HPDE6-E6E7 (cell line): ENCODE data around the gene LRRC75B.
A peak's percentile ranks its signal among the peaks of the same experiment; 100 is the strongest.
"Not testable (repeated sequence)": the region's sequence is repeated elsewhere in the genome, so short reads cannot be mapped to it uniquely, and the experiment has no call there.

Experiments used
- DNase-seq: peaks from one replicate; pipeline ENCODE4 v3.0.0; 2011; ENCODE audit warnings: missing footprints; ENCODE audit errors: extremely low spot score

The LRRC75B gene, protein sequence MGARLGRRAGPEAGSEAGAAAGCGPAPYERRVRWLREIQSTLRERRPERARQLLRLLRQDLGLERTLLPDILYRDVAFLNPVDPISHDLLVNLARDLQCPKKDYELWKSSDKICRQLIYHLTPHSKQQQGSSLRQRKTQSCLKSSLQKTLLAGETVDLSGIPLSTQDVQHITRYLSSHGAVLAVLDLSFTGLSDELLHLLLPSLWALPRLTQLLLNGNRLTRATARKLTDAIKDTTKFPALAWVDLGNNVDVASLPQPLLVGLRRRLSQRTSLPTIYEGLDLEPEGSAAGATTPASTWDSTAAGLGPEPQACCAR

DNA sequence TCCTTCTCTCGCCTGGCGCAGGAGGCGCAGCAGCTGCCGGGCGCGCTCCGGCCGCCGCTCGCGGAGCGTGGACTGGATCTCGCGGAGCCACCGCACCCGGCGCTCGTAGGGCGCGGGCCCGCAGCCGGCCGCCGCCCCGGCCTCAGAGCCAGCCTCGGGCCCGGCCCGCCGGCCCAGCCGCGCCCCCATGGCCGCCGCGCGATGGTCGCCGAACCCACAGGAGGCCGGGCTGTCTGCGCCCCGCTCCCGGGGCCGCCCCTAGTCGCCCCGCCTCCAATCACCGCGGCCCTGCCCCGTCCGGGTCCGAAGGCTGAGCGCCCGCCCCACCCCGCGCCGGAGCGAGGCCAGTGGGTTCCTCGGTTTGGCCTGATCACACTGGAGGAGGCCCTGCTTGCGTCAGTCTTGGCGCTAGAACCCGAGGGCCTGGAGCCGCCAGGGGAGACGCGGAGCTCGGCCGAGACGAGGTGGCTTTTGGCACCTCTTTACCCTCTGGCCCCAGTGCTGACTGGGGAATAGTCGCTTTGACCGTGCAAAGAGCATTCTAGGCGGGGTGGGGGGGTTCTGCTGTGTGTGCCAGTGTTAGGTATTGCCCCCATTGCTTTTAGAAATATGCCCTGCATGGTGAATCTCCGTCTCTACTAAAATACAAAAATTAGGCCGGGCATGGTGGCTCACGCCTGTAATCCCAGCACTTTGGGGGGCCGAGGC, at the start of gene LRRC75B:
LRRC75B (minus strand) TSS at position 223 of the 708 bp plus-strand sequence; CDS start at position 189, 34 bp downstream.
- peak; percentile 76 for DNase-seq

DNA sequence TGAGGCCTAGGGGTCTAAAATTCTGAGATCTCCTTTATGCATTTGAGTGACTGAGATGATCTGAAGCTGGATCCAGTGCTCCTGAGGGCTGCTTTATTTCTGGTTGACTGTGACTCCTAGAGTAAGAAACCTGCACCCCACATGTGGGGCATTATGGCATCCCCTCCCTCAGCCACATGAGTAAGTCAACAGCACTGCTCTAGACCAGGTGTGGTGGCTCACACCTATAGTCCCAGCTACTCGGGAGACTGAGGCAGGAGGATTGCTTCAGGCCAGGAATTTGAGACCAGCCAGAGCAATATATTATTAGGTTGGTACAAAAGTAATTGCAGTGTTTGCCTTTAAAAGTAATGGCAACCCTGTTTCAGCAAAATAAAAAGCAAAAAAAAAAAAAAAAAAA, 49.4 kb upstream of the LRRC75B start:
- not testable (repeated sequence) for DNase-seq

DNA sequence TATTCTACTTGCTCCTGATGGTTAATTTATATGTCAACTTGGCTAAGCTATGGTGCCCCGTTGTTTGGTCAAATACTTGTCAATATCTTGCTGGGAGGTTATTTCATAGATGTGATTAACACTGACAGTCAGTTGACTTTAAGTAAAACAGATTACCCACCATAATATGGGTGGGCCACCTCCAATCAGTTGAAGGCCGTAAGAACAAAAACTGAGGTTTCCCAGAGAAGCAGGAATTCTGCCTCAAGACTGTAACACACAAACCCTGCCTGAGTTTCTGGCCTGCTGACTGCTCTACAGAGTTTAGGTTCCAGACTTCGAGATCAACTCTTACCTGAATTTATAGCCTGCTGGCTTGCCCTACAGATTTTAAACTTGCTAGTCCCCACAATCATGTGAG, 43.6 kb upstream of the LRRC75B start:
- DNase-seq, result not testable (repeated sequence)

DNA sequence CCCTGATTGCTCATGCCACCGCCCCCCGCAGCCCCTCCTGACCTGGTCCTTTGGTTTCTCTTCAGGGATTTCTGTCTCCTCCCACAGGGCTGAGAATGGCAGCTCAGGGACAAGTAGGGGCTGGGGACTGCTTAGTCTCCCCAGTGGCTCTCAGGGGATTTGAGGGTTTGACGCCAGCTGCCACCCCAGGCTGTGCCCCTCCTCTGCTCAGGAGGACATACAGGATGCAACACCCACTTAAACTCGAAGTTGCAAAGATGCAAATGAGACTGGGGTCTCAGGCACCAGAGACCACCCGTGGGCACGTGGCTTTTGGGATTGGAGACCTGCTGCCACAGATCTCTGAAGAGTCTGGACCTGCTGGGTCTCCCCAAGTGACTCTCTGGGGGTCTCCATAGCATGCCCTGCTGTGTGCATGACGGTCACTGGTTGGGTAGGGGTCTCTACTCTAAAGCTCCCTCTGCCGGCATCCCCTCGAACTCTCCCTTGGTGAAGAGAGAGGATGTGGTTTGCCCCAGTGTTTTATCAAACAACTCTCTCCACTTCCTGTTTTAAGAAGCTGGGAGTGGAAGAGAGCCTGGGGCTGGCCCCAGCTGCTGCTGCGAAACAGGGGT, 42.0 kb upstream of the LRRC75B start:
- not testable (repeated sequence) for DNase-seq

DNA sequence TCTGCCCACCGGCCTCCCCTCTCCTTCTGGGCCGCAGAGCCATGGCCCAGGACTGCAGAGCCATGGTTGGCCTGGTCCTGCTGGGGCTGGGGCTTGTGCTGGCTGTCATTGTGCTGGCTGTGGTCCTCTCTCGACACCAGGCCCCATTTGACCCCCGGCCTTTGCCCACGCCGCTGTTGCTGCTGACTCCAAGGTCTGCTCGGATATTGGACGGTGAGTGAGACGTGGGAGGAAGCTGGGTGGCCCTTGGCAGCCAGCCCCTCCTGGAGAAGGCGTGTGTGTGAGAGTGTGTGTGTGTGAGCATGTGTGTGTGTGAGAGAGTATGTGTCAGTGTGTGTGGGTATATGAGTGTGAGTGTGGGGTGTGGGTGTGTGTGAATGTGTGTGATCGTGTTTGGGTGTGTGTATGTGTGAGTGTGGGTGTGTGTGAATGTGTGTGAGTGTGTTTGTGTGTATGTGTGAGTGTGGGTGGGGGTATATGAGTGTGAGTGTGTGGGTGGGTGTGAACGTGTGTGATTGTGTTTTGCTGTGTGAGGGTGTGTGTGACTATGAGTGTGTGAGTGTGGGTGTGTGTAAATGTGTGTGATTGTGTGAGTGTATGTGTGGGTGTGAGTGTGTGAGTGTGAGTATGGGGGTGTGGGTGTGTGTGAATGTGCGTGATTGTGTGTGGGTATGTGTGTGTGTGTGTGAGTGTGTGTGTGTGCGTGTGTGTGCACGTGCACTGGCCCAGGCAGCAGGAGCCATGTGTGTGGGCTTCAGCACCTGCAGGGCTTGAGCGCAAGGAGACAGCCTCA, 40.6 kb upstream of the LRRC75B start:
- DNase-seq, result not testable (repeated sequence)

DNA sequence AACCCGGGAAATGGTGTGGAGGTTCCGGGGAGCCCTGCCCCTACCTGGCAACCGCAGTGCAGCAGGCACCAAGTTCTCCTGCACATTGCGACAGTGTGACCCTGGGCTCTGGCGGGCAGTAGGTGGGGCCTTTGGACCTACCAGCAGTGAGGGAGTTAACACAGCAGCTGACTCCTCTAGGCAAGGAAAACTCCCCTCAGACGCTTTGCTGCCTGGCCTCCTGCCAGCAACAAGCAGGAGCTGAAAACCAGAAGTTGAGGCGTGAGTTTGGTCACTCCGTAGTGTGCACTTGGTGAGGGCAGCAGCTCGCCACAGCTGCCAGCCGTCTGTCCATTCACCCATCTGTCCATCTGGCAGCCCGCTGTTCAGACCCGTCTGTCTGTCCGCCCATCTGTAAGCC, 39.8 kb upstream of the LRRC75B start:
- DNase-seq, result not testable (repeated sequence)

DNA sequence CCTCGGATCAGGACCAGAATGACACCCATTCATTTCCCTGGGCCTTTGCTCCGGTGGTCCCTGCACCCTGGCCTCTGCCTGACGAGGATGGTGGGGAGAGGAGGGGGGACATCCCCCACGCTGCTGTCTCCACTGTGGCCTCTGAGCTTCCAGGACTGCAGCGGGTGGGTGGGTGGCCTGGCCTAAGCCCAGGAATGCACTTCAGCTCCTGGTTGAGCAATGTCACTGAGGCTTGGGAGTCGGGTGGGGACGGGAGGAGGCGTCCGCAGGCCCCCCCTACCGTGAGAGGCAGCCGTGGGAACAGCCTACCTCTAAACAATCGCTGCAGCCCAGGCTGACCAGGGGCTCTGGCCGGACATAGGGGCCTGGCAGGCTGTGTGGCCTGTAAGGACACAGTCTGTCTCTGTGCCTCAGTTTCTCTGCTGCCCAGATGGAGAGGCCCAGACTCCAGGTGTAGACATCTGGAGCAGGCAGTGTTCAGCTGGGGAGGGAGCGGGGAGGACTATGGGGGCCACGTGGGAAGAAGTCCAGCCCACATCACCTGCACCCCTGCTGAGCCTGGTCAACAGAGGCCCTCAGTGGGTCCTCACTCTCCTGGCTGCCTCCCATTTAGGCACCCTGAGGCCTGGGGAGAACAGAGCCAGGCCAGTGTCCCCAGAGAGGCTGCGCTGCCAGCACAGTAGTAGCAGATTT, 38.7 kb upstream of the LRRC75B start:
- DNase-seq, result not testable (repeated sequence)

DNA sequence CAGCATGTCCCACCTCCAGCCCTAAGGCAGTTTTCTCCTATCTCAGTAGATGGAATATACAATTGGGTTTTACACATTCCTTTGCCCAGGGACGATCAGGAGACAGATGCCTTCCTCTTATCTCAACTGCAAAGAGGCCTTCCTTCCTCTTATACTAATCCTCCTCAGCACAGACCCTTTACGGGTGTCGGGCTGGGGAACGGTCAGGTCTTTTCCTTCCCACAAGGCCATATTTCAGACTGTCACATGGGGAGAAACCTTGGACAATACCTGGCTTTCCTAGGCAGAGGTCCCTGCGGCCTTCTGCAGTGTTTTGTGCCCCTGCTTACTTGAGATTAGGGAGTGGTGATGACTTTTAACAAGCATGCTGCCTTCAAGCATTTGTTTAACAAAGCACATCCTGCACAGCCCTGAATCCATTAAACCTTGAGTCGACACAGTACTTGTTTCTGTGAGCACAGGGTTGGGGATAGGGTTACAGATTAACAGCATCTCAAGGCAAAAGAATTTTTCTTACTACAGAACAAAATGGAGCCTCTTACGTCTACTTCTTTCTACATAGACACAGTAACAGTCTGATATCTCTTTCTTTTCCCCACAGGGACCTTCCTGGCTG, 38.0 kb upstream of the LRRC75B start:
- not testable (repeated sequence) for DNase-seq

DNA sequence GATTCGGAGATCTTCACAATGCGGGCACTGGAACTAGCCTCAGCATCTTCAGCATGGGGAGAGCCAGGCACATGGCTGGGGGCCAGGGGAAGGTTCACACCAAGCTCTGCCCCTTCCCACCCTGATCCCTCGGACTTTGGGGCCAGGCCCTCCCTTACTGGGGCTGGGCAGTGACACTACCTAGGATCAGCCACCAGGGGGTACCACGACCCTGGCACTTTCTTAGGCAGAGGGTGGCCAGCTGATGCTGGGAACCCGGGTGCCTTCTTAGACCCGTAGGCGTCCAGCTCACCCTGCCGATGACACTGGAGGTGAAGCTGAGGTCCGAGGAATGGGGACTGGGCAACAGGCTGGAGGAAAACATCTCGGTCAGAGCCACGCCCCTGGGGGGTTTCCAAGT, 36.2 kb upstream of the LRRC75B start:
- DNase-seq, result not testable (repeated sequence)

DNA sequence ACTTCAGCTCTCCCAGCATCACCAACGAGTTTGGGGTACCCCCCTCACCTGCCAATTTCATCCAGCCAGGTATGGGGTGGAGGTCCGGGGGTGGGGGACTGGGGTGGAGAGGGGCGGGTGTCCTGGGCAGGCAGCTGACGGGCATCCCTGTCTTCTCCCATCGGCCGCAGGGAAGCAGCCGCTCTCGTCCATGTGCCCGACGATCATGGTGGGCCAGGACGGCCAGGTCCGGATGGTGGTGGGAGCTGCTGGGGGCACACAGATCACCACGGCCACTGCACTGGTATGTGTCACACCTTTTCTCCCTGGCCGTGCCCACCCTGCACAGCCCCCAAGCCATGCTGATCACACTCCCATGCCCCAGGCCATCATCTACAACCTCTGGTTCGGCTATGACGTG, 35.0 kb upstream of the LRRC75B start:
- not testable (repeated sequence) for DNase-seq

DNA sequence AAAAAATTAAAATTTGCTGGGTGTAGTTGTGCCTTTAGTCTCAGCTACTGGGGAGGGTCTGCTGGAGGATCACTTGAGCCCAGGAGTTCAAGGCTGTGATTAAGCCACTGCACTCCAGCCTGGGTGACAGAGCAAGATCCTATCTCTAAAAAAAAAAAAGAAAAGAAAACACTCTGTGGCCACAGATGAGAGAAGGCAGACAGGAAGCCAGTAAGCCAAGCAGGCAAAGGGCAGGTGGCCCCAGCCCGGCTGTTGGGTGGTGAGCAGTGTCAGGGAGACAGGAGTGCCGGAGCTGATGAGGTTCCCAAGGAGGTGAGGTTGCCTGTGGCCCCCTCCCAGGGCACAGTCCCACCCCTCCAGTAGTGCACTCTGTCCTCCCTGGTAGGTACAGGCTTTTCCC, 29.7 kb upstream of the LRRC75B start:
- DNase-seq, result not testable (repeated sequence)

DNA sequence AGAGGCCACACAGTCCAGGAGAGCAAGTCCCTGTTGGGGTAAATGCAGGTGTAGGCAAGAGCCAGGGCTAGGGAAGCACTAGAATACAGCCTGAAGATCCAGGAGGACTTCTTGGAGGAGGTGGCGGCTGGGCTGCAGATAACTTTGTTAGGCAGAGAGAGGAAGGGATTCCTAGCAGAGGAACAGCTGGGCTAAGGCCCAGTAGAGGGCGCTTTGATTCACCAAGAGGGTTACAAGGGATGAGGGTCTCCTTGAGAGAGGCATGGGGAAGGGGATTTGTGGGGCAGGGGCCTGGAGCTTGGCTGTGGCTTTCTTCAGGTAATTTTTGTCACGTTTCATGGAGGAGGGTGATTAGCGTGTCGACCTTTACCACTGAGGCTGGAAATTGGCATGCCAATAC, 28.4 kb upstream of the LRRC75B start:
- DNase-seq, result not testable (repeated sequence)

DNA sequence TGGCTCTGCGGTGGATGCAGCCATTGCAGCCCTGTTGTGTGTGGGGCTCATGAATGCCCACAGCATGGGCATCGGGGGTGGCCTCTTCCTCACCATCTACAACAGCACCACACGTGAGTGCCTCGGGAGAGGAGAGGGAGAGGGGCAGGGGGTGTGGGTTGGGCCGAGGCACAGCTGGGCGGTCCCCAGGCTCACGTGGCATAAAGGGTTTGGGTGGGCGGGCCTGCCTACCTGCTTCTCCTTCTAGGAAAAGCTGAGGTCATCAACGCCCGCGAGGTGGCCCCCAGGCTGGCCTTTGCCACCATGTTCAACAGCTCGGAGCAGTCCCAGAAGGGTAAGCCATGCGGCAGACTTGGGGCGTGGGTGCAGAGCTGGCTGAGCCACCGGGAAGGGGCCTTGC, 21.9 kb upstream of the LRRC75B start:
- DNase-seq, result not testable (repeated sequence)

DNA sequence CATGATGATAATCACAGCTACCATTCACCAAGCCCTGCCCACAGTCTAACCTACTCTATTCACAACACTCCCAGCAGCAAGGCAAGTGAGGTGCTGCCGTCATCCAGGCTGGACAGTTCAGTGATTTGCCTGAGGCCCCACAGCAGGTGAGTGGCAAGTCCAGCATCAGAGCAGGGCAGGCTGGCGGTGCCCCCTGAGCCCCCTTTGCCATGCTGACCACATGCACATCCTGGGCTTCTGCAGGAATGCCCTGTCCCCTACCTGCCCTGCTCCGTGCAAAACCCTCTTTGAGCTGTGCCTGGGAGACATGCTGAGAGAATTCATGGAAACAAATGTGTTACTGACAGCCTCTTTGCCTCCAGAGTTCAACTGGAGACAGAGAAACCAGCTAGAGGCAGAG, 17.0 kb upstream of the LRRC75B start:
- not testable (repeated sequence) for DNase-seq

DNA sequence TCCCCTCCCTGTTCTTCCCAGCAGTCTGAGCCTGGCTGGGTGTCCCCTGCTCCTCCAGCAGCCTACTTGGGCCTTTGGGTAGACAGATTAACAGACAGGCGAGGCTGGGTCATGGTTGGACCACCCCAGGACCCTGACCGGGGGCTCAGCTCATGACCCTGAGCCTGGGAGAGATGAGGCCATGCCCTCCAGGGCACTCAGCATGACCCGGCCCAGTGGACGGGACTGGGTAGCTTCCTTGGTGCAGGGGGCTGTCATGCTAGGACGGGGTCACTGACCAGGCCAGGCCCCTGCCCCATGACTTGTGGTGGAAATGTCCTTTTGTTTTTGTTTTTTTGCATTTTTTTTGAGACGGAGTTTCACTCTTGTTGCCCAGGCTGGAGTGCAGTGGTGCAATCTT, 15.5 kb upstream of the LRRC75B start:
- not testable (repeated sequence) for DNase-seq

DNA sequence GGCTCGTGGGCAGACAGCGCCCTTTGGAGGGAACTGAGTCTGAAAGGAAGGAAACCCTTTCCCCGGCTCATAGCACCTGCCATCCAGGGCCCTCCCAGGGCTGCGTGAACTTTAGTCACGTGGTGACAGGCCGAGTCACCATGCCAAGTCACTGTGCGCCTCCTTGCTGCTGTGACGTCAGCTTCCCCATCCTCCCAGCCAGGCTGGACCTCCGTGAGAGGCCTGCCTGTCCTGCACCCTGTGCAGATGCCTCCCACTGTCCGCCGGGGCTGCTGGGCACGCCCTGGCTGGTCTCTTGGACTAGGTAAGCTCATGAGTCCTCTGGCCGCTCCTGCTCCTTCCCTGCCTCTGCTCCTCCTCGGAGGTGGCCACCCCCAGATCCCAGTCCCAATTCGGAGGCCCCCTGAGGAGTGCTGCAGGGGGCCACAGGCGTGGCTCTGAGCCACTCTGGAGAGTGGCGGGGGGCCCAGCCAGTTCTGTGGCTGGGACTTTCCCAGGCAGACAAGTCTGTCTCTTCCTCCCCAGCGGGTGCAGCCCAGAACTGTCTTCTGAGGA, 14.6 kb upstream of the LRRC75B start:
- not testable (repeated sequence) for DNase-seq

DNA sequence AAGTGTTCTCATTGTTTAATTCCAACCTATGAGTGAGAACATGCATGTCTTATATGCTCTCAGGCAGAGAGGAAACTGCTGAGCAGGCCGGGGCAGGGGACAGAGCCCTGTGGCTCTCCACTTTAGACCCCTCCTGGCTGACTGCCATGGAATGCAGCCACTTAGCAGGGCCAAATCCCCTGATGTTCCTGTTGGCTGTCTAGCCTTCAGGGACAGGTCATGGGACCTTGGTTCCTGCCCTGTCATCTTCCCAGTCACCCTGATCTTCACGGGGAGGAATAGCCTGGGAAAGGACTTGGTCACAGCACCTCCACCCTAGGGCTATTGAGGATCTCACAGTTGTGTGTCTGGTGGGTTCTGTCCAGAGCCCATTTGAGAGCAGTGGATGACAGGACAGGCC, 13.5 kb upstream of the LRRC75B start:
- DNase-seq, result not testable (repeated sequence)

DNA sequence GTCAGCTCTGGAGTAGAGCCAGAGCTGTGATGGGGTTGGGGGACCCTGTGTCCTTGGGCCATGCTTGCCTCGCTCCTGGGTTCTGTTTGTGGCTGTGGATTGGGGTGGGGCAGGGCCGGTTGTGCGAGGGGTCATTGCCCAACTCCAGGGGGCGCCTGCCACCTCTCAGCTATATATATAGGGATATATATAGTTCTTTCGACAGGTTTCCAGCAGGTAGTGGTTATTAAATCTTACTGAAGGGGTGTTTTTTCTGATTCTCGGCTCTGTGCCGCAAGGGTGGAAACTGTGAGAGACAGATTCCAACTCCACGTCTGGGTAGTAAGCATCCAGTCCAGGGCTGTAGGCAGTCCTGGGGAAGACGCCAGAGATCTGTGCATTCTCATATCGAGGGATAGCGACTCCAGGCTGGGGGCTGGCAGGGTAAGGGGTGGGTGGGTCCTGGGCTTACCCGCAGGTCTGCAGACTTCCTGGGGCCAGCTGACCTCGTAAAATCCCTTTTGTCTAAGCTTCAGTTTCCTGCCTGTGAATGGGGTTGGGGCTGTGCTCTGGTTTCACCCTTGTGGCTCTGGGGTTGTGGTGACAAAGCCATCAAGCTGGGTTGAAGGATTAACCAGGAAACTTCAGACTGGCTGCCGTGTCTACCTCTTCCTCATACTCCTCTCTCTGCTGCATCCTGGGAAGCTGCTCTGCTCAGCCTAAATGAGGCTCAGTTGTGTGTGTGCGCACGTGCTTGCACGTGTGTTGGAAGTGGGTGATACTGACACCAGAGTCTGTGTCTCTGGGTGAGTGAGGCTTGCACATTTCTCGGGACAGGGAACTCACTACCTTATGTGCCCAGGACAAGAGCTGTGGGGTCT, 11.1 kb upstream of the LRRC75B start:
- not testable (repeated sequence) for DNase-seq
